ENCODE results near the gene CRYAB. TPM values are rescaled to one million over a fixed set of nuclear protein-coding genes. Genes with fewer than 3 reads are reported as not detected.
A peak's percentile ranks its signal among the peaks of the same experiment; 100 is the strongest.

CRYAB gene
- total RNA-seq, 1 experiment from 2014 or later, result 1.1 TPM

GRCh38 chr11:111882202-111882601 lies 29.4 kb downstream of the CRYAB start:
- no peak overlapping the region for H3K4me3 ChIP-seq (ENCODE audit: low read depth, low read length)
- Mint-ChIP-seq H3K4me1 (ENCODE audit: low read depth, unreplicated experiment) (peaks cover 8% of the 10 kb centered on the region), H3K36me3 (ENCODE audit: insufficient read depth, unreplicated experiment) (peaks cover 13% of the 10 kb centered on the region), H3K27me3 (ENCODE audit: insufficient read depth, unreplicated experiment) (no peaks in the 10 kb centered on the region), H3K9me3 (ENCODE audit: unreplicated experiment) (no peaks in the 10 kb centered on the region), H3K4me3 (ENCODE audit: unreplicated experiment) (no peak overlapping the region), H3K27ac (ENCODE audit: unreplicated experiment) (no peak overlapping the region)
- ChIA-PET CTCF (interaction anchor here (1.7 to 2.0 kb wide), 2 partner anchors 36 to 45 kb away, joined by 4 to 6 read pairs; partner anchors contain the start of gene C11orf52), POLR2A (interaction anchor here (0.6 kb wide), 1 partner anchor 146 kb away, joined by 3 read pairs; no protein-coding TSS in a partner anchor)
- no peaks in the 10 kb centered on the region for H3K27me3 ChIP-seq (replicated peaks; ENCODE audit: control insufficient read depth, insufficient read depth, low read length)
- intact Hi-C loops (cut with micrococcal nuclease; ENCODE audit: unreplicated experiment), result no loop called here
- no peaks in the 10 kb centered on the region for H3K36me3 ChIP-seq (ENCODE audit: control insufficient read depth, insufficient read depth, low read length)
- DNase-seq, result no peak
- no peaks in the 10 kb centered on the region for H3K9me3 ChIP-seq
- peaks cover 6% of the 10 kb centered on the region; the same call in 1 of the 2 replicates for H3K4me1 ChIP-seq
- BruUV-seq (replicated peaks), result no TSS peak
- no peak for TF ChIP-seq CTCF (IDR thresholded peaks at IDR 0.05; ENCODE audit: insufficient read depth in 1 of 2, low read depth in 1 of 2, low read length in 1 of 2, severe bottlenecking in 1 of 2, unreplicated experiment in 1 of 2)

- peaks cover 8% of the 10 kb centered on the region for H3K4me1 Mint-ChIP-seq (ENCODE audit: low read depth, unreplicated experiment)
- H3K36me3 ChIP-seq (ENCODE audit: control insufficient read depth, insufficient read depth, low read length), result no peaks in the 10 kb centered on the region
- H3K4me3 ChIP-seq (ENCODE audit: low read depth, low read length), result peak overlapping the region; percentile 51
- H3K4me3 Mint-ChIP-seq (ENCODE audit: unreplicated experiment), result peak overlapping the region; percentile 86
- no peak for TF ChIP-seq CTCF (IDR thresholded peaks at IDR 0.05; ENCODE audit: insufficient read depth in 1 of 2, low read depth in 1 of 2, low read length in 1 of 2, severe bottlenecking in 1 of 2, unreplicated experiment in 1 of 2)
- BruUV-seq (replicated peaks), result TSS peak; percentile 93
- ChIA-PET POLR2A (no interaction called here), CTCF (interaction anchor here (1.0 to 1.2 kb wide), 2 partner anchors 9 to 102 kb away, joined by 6 to 7 read pairs; partner anchors contain the start of gene ALG9)
- no peaks in the 10 kb centered on the region for H3K9me3 Mint-ChIP-seq (ENCODE audit: unreplicated experiment)
- peak overlapping the region; percentile 97 for H3K27ac Mint-ChIP-seq (ENCODE audit: unreplicated experiment)
- H3K27me3 ChIP-seq (replicated peaks; ENCODE audit: control insufficient read depth, insufficient read depth, low read length), result no peaks in the 10 kb centered on the region
- H3K9me3 ChIP-seq, result no peaks in the 10 kb centered on the region
- intact Hi-C loops (cut with micrococcal nuclease; ENCODE audit: unreplicated experiment), result loop anchor here (1.0 to 2.0 kb wide), 9 partner anchors 8 to 207 kb away; partner anchors contain the start of genes ALG9, C11orf52, DLAT and NKAPD1
- no peak for DNase-seq
- no peaks in the 10 kb centered on the region for H3K27me3 Mint-ChIP-seq (ENCODE audit: insufficient read depth, unreplicated experiment)
- H3K36me3 Mint-ChIP-seq (ENCODE audit: insufficient read depth, unreplicated experiment), result peaks cover 13% of the 10 kb centered on the region
- H3K4me1 ChIP-seq, result peaks cover 6% of the 10 kb centered on the region; the same call in 1 of the 2 replicates
Measured at GRCh38 chr11:111879637-111879960, 32.0 kb downstream of the CRYAB start.

GRCh38 chr11:111878849-111879636 lies 32.5 kb downstream of the CRYAB start, which contains the start of the genes CFAP68 and FDXACB1:
TSS of gene CFAP68 (plus strand) at chr11:111879541. CDS start at chr11:111879561, 20 bp downstream.
TSS of gene FDXACB1 (minus strand) at chr11:111879165. CDS start at chr11:111879132, 33 bp downstream.
- Histone ChIP-seq H3K4me3 (ENCODE audit: low read depth, low read length) (peak within 1 kb of the TSS; percentile 51), H3K9me3 (no peaks in the 10 kb centered on the region), H3K36me3 (ENCODE audit: control insufficient read depth, insufficient read depth, low read length) (no peaks in the 10 kb centered on the region), H3K4me1 (peaks cover 6% of the 10 kb centered on the region; the same call in 1 of the 2 replicates), H3K27me3 (replicated peaks; ENCODE audit: control insufficient read depth, insufficient read depth, low read length) (no peaks in the 10 kb centered on the region)
- Mint-ChIP-seq H3K27ac (ENCODE audit: unreplicated experiment) (peak within 1 kb of the TSS; percentile 97), H3K4me3 (ENCODE audit: unreplicated experiment) (peak within 1 kb of the TSS; percentile 86), H3K36me3 (ENCODE audit: insufficient read depth, unreplicated experiment) (peaks cover 13% of the 10 kb centered on the region), H3K9me3 (ENCODE audit: unreplicated experiment) (no peaks in the 10 kb centered on the region), H3K27me3 (ENCODE audit: insufficient read depth, unreplicated experiment) (no peaks in the 10 kb centered on the region), H3K4me1 (ENCODE audit: low read depth, unreplicated experiment) (peaks cover 8% of the 10 kb centered on the region)
- peak; percentile 99 for TF ChIP-seq CTCF (IDR thresholded peaks at IDR 0.05; ENCODE audit: insufficient read depth in 1 of 2, low read depth in 1 of 2, low read length in 1 of 2, severe bottlenecking in 1 of 2, unreplicated experiment in 1 of 2)
- POLR2A ChIA-PET, result interaction anchor here (1.2 to 1.3 kb wide), 2 partner anchors 40 to 48 kb away, joined by 3 to 5 read pairs; partner anchors contain the start of gene C11orf52
- BruUV-seq (replicated peaks), result no TSS peak
- intact Hi-C loops (cut with micrococcal nuclease; ENCODE audit: unreplicated experiment), result loop anchor here (1.0 to 2.0 kb wide), 9 partner anchors 8 to 207 kb away; partner anchors contain the start of genes ALG9, C11orf52, DLAT and NKAPD1
- peak; percentile 100 for DNase-seq
- CTCF ChIA-PET, result interaction anchor here (0.8 to 1.8 kb wide), 7 partner anchors 33 to 145 kb away, joined by 3 to 27 read pairs (median 4); partner anchors contain the start of genes C11orf52 and CRYAB
